ENCODE results near the gene PRPSAP1.

PRPSAP1 gene

GRCh38 chr17:76357597-76358158 lies 4.0 kb upstream of the PRPSAP1 start:
- DNase-seq (ENCODE audit: low read depth): no peak
- TF ChIP-seq CTCF (IDR thresholded peaks at IDR 0.05; ENCODE audit: low read depth, low read length) (no peak), MAX (IDR thresholded peaks at IDR 0.05; ENCODE audit: low read depth, low read length) (no peak), MYC (IDR thresholded peaks at IDR 0.05; ENCODE audit: low read depth, low read length) (no peak), POLR2A (IDR thresholded peaks at IDR 0.05; ENCODE audit: extremely low read depth, insufficient read length) (no peak)
- no peak overlapping the region for H3K4me3 ChIP-seq (ENCODE audit: low read depth, low read length)

GRCh38 chr17:76356803-76357456 lies 3.2 kb upstream of the PRPSAP1 start:
- no peak for DNase-seq (ENCODE audit: low read depth)
- TF ChIP-seq MAX (IDR thresholded peaks at IDR 0.05; ENCODE audit: low read depth, low read length): no peak
- TF ChIP-seq POLR2A (IDR thresholded peaks at IDR 0.05; ENCODE audit: extremely low read depth, insufficient read length): no peak
- no peak for TF ChIP-seq MYC (IDR thresholded peaks at IDR 0.05; ENCODE audit: low read depth, low read length)
- TF ChIP-seq CTCF (IDR thresholded peaks at IDR 0.05; ENCODE audit: low read depth, low read length): no peak
- no peak overlapping the region for H3K4me3 ChIP-seq (ENCODE audit: low read depth, low read length)

- H3K4me3 ChIP-seq (ENCODE audit: low read depth, low read length): no peak overlapping the region
- peak; percentile 73 for DNase-seq (ENCODE audit: low read depth)
Measured at GRCh38 chr17:76354747-76355310, 1.1 kb upstream of the PRPSAP1 start.

GRCh38 chr17:76354317-76354729 lies 607 bp upstream of the PRPSAP1 start:
- TF ChIP-seq POLR2A (IDR thresholded peaks at IDR 0.05; ENCODE audit: extremely low read depth, insufficient read length) (no peak), CTCF (IDR thresholded peaks at IDR 0.05; ENCODE audit: low read depth, low read length) (no peak), MYC (IDR thresholded peaks at IDR 0.05; ENCODE audit: low read depth, low read length) (no peak)
- DNase-seq (ENCODE audit: low read depth): no peak
- H3K4me3 ChIP-seq (ENCODE audit: low read depth, low read length): peak overlapping the region; percentile 67

More at GRCh38 chr17:76354747-76355310, 1.1 kb upstream of the PRPSAP1 start:
- TF ChIP-seq POLR2A (IDR thresholded peaks at IDR 0.05; ENCODE audit: extremely low read depth, insufficient read length) (no peak), MYC (IDR thresholded peaks at IDR 0.05; ENCODE audit: low read depth, low read length) (no peak), MAX (IDR thresholded peaks at IDR 0.05; ENCODE audit: low read depth, low read length) (no peak), CTCF (IDR thresholded peaks at IDR 0.05; ENCODE audit: low read depth, low read length) (no peak)

- TF ChIP-seq POLR2A (IDR thresholded peaks at IDR 0.05; ENCODE audit: extremely low read depth, insufficient read length) (no peak), MYC (IDR thresholded peaks at IDR 0.05; ENCODE audit: low read depth, low read length) (no peak), MAX (IDR thresholded peaks at IDR 0.05; ENCODE audit: low read depth, low read length) (no peak), CTCF (IDR thresholded peaks at IDR 0.05; ENCODE audit: low read depth, low read length) (no peak)
- peak overlapping the region; percentile 67 for H3K4me3 ChIP-seq (ENCODE audit: low read depth, low read length)
- DNase-seq (ENCODE audit: low read depth): no peak
Measured at GRCh38 chr17:76353004-76353598, 615 bp downstream of the PRPSAP1 start.

Measured in NB4 (cell line).